H1 (cell line): ENCODE data around the gene RIBC2. TPM values are rescaled to one million over a fixed set of nuclear protein-coding genes. Genes with fewer than 3 reads are reported as not detected.
A peak's percentile ranks its signal among the peaks of the same experiment; 100 is the strongest.

Source experiments
- CTCF ChIA-PET: fragments of 300-600 bp; sonication (Branson Sonifier 250); formaldehyde crosslinking; loops from one replicate; lab custom pipeline; 2021; ENCODE audit not compliant: partially characterized antibody; lab: Charles Lee
- POLR2A ChIA-PET: fragments of 300-600 bp; sonication (Branson Sonifier 250); formaldehyde crosslinking; loops from one replicate; lab custom pipeline; 2021; ENCODE audit warnings: inconsistent platforms; ENCODE audit not compliant: partially characterized antibody; lab: Charles Lee
- DNase-seq, 2 experiments: peaks; one replicate each; pipeline versions ENCODE4 v3.0.0 to v3.0.0-alpha.2; 2010 to 2022; ENCODE audit warnings: low spot score in 2 of 2, low read depth in 1 of 2, mixed read lengths in 1 of 2
- FAIRE-seq: peaks from 2 replicates; lab custom pipeline; 2011; peaks lifted over from hg19 to GRCh38; lab: Jason Lieb, UNC
- H2AFZ ChIP-seq: 2 replicates; pipeline ENCODE4 v1.8.1; 2012; ENCODE audit warnings: low read length, inconsistent platforms
- H2AK5ac ChIP-seq: 2 replicates; pipeline ENCODE4 v1.6.1; 2013; ENCODE audit warnings: low read depth, low read length
- H2BK120ac ChIP-seq: replicated peaks from 2 replicates; pipeline ENCODE3; 2013; ENCODE audit warnings: low read depth, low read length, inconsistent platforms
- H2BK12ac ChIP-seq: 2 replicates; pipeline ENCODE4 v1.6.1; 2013; ENCODE audit warnings: low read depth, low read length
- H2BK15ac ChIP-seq: 2 replicates; pipeline ENCODE4 v1.6.1; 2013; ENCODE audit warnings: low read length
- H2BK20ac ChIP-seq: 2 replicates; pipeline ENCODE4 v1.6.1; 2013; ENCODE audit warnings: low read length
- H2BK5ac ChIP-seq: 2 replicates; pipeline ENCODE4 v1.6.1; 2013; ENCODE audit warnings: low read depth, low read length
- H3K14ac ChIP-seq: 2 replicates; pipeline ENCODE4 v1.6.1; 2013; ENCODE audit warnings: inconsistent platforms; ENCODE audit not compliant: insufficient read length
- H3K18ac ChIP-seq: 2 replicates; pipeline ENCODE4 v1.6.1; 2013; ENCODE audit warnings: low read length; ENCODE audit errors: extremely low read depth
- H3K23ac ChIP-seq: 2 replicates; pipeline ENCODE4 v1.6.1; 2013; ENCODE audit warnings: inconsistent platforms; ENCODE audit not compliant: insufficient read length
- H3K23me2 ChIP-seq: 2 replicates; pipeline ENCODE4 v1.6.1; 2013; ENCODE audit warnings: low read depth, low read length
- H3K27ac ChIP-seq: 2 replicates; pipeline ENCODE4 v1.6.1; 2011; ENCODE audit warnings: low read depth, low read length, inconsistent platforms
- H3K27me3 ChIP-seq, 4 experiments: replicated peaks in 1 of 4; 1 replicate in 1 of 4; 2 replicates in 3 of 4; pipeline versions ENCODE4 v1.6.1 to v1.8.1; 2011 to 2013; ENCODE audit warnings: low read length in 3 of 4, mild to moderate bottlenecking in 3 of 4, inconsistent platforms in 2 of 4, mixed read lengths in 2 of 4, moderate library complexity in 1 of 4; ENCODE audit not compliant: control insufficient read depth in 3 of 4, insufficient read depth in 3 of 4; ENCODE audit errors: extremely low read depth in 1 of 4
- H3K36me3 ChIP-seq, 4 experiments: 2 replicates each; pipeline versions ENCODE4 v1.6.1 to v1.8.1; 2011 to 2013; ENCODE audit warnings: mild to moderate bottlenecking in 4 of 4, low read length in 3 of 4, moderate library complexity in 2 of 4, control low read depth in 1 of 4, inconsistent platforms in 1 of 4; ENCODE audit not compliant: insufficient read depth in 4 of 4, control insufficient read depth in 2 of 4
- H3K4ac ChIP-seq: replicated peaks from 2 replicates; pipeline ENCODE3; 2013; ENCODE audit warnings: low read length, low read depth, mixed read lengths, inconsistent platforms; ENCODE audit not compliant: insufficient read length
- H3K4me1 ChIP-seq, 4 experiments: replicated peaks in 1 of 4; 1 replicate in 1 of 4; 2 replicates in 3 of 4; pipeline versions ENCODE4 v1.6.1 to v1.8.1; 2011 to 2013; ENCODE audit warnings: low read length in 3 of 4, inconsistent platforms in 2 of 4, mixed read lengths in 1 of 4; ENCODE audit not compliant: insufficient read depth in 4 of 4, control insufficient read depth in 3 of 4
- H3K4me2 ChIP-seq, 2 experiments: 2 replicates each; pipeline versions ENCODE4 v1.6.1 to v1.8.1; 2011 to 2013; ENCODE audit warnings: low read depth in 2 of 2, low read length in 2 of 2, control low read depth in 1 of 2, inconsistent platforms in 1 of 2, mild to moderate bottlenecking in 1 of 2; ENCODE audit not compliant: insufficient read depth in 1 of 2
- H3K4me3 ChIP-seq, 4 experiments: fragments of 200-600, 300-600 bp in 1 of 4; sonication (generic), shearing (Covaris generic), sonication (Bioruptor Twin) in 1 of 4; 2 replicates each; pipeline versions ENCODE4 v1.5.1 to v1.8.1; 2011 to 2016; ENCODE audit warnings: low read length in 4 of 4, low read depth in 3 of 4, control low read depth in 2 of 4, inconsistent platforms in 2 of 4, mild to moderate bottlenecking in 2 of 4, mixed read lengths in 1 of 4, moderate library complexity in 1 of 4; ENCODE audit not compliant: insufficient read depth in 2 of 4; ENCODE audit errors: extremely low read depth in 1 of 4
- H3K56ac ChIP-seq: replicated peaks from 2 replicates; pipeline ENCODE3; 2013; ENCODE audit warnings: low read depth, mild to moderate bottlenecking, mixed read lengths, low read length, inconsistent platforms; ENCODE audit not compliant: insufficient read length
- H3K79me1 ChIP-seq: 2 replicates; pipeline ENCODE4 v1.6.1; 2013; ENCODE audit warnings: low read depth, low read length, control low read depth
- H3K79me2 ChIP-seq, 2 experiments: 2 replicates each; pipeline versions ENCODE4 v1.6.1 to v1.8.1; 2012 to 2013; ENCODE audit warnings: low read length in 2 of 2, mild to moderate bottlenecking in 2 of 2, inconsistent platforms in 1 of 2; ENCODE audit not compliant: insufficient read depth in 2 of 2, control insufficient read depth in 1 of 2
- H3K9ac ChIP-seq, 4 experiments: replicated peaks in 1 of 4; 1 replicate in 1 of 4; 2 replicates in 3 of 4; pipeline versions ENCODE4 v1.6.1 to v1.8.1; 2011 to 2013; ENCODE audit warnings: low read depth in 3 of 4, low read length in 3 of 4, control low read depth in 2 of 4, mild to moderate bottlenecking in 2 of 4, moderate library complexity in 2 of 4, inconsistent platforms in 1 of 4; ENCODE audit errors: extremely low read depth in 1 of 4
- H3K9me3 ChIP-seq, 2 experiments: 2 replicates each; pipeline versions ENCODE4 v1.6.1 to v1.8.1; 2012 to 2013; ENCODE audit warnings: mild to moderate bottlenecking in 2 of 2, moderate library complexity in 2 of 2, control low read depth in 1 of 2, inconsistent platforms in 1 of 2, low read depth in 1 of 2, low read length in 1 of 2, mixed read lengths in 1 of 2; ENCODE audit not compliant: insufficient read depth in 2 of 2
- H4K20me1 ChIP-seq, 2 experiments: replicated peaks in 1 of 2; 2 replicates each; pipeline versions ENCODE3 to v1.8.1; 2011 to 2013; ENCODE audit warnings: inconsistent platforms in 2 of 2, low read length in 2 of 2, mild to moderate bottlenecking in 1 of 2; ENCODE audit not compliant: insufficient read depth in 2 of 2, control insufficient read depth in 1 of 2
- H4K5ac ChIP-seq: 2 replicates; pipeline ENCODE4 v1.6.1; 2013; ENCODE audit warnings: low read length, low read depth, mixed read lengths, inconsistent platforms; ENCODE audit not compliant: insufficient read length
- H4K8ac ChIP-seq: 2 replicates; pipeline ENCODE4 v1.8.0; 2013; ENCODE audit warnings: mild to moderate bottlenecking, moderate library complexity, low read length, inconsistent platforms; ENCODE audit not compliant: insufficient read depth; ENCODE audit errors: extremely low read depth
- H4K91ac ChIP-seq: replicated peaks from 2 replicates; pipeline ENCODE3; 2013; ENCODE audit warnings: low read length, mixed read lengths, inconsistent platforms; ENCODE audit not compliant: insufficient read length
- ATF2 ChIP-seq: IDR thresholded peaks from 2 replicates; pipeline ENCODE4 v1.6.1; 2012; ENCODE audit warnings: low read length, inconsistent platforms
- BACH1 ChIP-seq: IDR thresholded peaks from 2 replicates; pipeline ENCODE4 v1.6.1; 2012; ENCODE audit warnings: low read length, improper control_type of control experiment
- CTBP2 ChIP-seq: IDR thresholded peaks from 2 replicates; pipeline ENCODE4 v1.7.0; 2011; ENCODE audit warnings: borderline replicate concordance, mild to moderate bottlenecking, moderate library complexity, mixed read lengths, low read length; ENCODE audit not compliant: insufficient read depth, insufficient read length
- EZH2 ChIP-seq: fragments of 200-600 bp; sonication (generic); IDR thresholded peaks from 2 replicates; pipeline ENCODE4 v1.7.1; 2012; ENCODE audit warnings: low read depth, mild to moderate bottlenecking, moderate library complexity, low read length, inconsistent platforms; ENCODE audit not compliant: severe bottlenecking
- KDM5A ChIP-seq: fragments of 200-600 bp; IDR thresholded peaks from 2 replicates; pipeline ENCODE4 v1.7.1; 2012; ENCODE audit warnings: mild to moderate bottlenecking, low read length, inconsistent platforms, mixed read lengths
- POU5F1 ChIP-seq: IDR thresholded peaks from 2 replicates; pipeline ENCODE4 v1.6.1; 2011; ENCODE audit warnings: low read depth, mild to moderate bottlenecking, low read length, moderate library complexity
- SIN3A ChIP-seq, 2 experiments: IDR thresholded peaks in 1 of 2; conservative IDR thresholded peaks in 1 of 2; 2 replicates each; pipeline ENCODE4 v1.6.1; 2011 to 2012; ENCODE audit warnings: low read length in 2 of 2, improper control_type of control experiment in 1 of 2, low read depth in 1 of 2, mild to moderate bottlenecking in 1 of 2
- SIRT6 ChIP-seq: IDR thresholded peaks from one replicate; pipeline ENCODE4 v1.7.1; 2012; ENCODE audit warnings: low read length, inconsistent platforms
- SP4 ChIP-seq: IDR thresholded peaks from 2 replicates; pipeline ENCODE4 v1.6.1; 2012; ENCODE audit warnings: low read length, inconsistent platforms
- TAF1 ChIP-seq: IDR thresholded peaks from 2 replicates; pipeline ENCODE4 v1.6.1; 2011; ENCODE audit warnings: mild to moderate bottlenecking, low read depth, low read length
- TCF12 ChIP-seq: IDR thresholded peaks from 2 replicates; pipeline ENCODE4 v1.6.1; 2011; ENCODE audit warnings: low read depth, mild to moderate bottlenecking, low read length
- WGBS, 2 experiments: shearing (Covaris generic) in 1 of 2; methylation state at CpG; one replicate each; pipeline versions ENCODE4 v1.1.6 to v1.1.7; 2013 to 2015; ENCODE audit warnings: low lambda C conversion rate in 2 of 2, mixed read lengths in 2 of 2, inconsistent platforms in 1 of 2, low coverage in 1 of 2, missing lambda C conversion rate in 1 of 2; ENCODE audit not compliant: insufficient replicate concordance in 2 of 2, insufficient coverage in 1 of 2, insufficient read length in 1 of 2; ENCODE audit errors: extremely low coverage in 1 of 2, missing lambda C conversion rate in 1 of 2; 5-methylcytosine and 5-hydroxymethylcytosine counted together
- polyA plus RNA-seq, 7 experiments: library from polyadenylated mRNA; depleted of rRNA in 3 of 7; stranded (reverse) in 5 of 7; unstranded in 2 of 7; fragments of >200 nt in 5 of 7; fragments of 200-250 nt in 2 of 7; gene quantifications; 1 replicate in 5 of 7; 2 replicates in 1 of 7; 4 replicates in 1 of 7; pipeline versions ENCODE4 v1.2.1 to v1.2.3, GENCODE V29; 2011 to 2013; ENCODE audit warnings: missing spikeins in 2 of 7, mixed read lengths in 2 of 7
- total RNA-seq: library from RNA; stranded (reverse); fragmentation: NEBNext Ultra II Directional; extraction: Animal tissue kit (Norgen Biotek cat#: 25700); gene quantifications from 2 replicates; pipeline ENCODE4 v1.2.1, GENCODE V29; 2021

Gene RIBC2
- total and polyA plus RNA-seq, 2 of the 8 experiments (the other 6 are each of a cell fraction or from before 2014, with no cell fraction given) = 0.79 to 2.1 TPM

- Histone ChIP-seq H3K14ac (no peak overlapping the region), H2BK120ac (no peak overlapping the region), H4K91ac (peak overlapping the region; percentile 40), H3K9ac (no peak overlapping the region), H3K18ac (no peak overlapping the region; the same call in 1 of the 2 replicates), H2BK15ac (0 out of 2 replicates have a peak overlapping the region, but pooled peaks have one; percentile 81), H2AK5ac (no peak overlapping the region), H3K23me2 (no peaks in the 10 kb centered on the region), H3K9me3 (no peaks in the 10 kb centered on the region), H3K36me3 (no peaks in the 10 kb centered on the region), H2AFZ (no peak overlapping the region), H3K4me3 (no peak overlapping the region), H3K79me1 (peaks cover 3% of the 10 kb centered on the region; the same call in 1 of the 2 replicates), H4K8ac (no peak overlapping the region; the same call in 1 of the 2 replicates), H3K56ac (no peak overlapping the region), H4K5ac (no peak overlapping the region), H2BK5ac (no peak overlapping the region), H3K23ac (no peak overlapping the region), H2BK20ac (no peak overlapping the region), H3K79me2 (no peaks in the 10 kb centered on the region), H3K4ac (no peak overlapping the region), H2BK12ac (no peak overlapping the region), H4K20me1 (no peaks in the 10 kb centered on the region), H3K4me1 (peaks cover 0 to 2% (median 0%) of the 10 kb centered on the region in 4 experiments; a peak in 1 of 7 replicates), H3K4me2 (no peak overlapping the region), H3K27me3 (no peaks in the 10 kb centered on the region), H3K27ac (no peak overlapping the region)
- CTCF ChIA-PET = interaction anchor here (1.0 to 1.6 kb wide), 3 partner anchors 17 to 102 kb away, joined by 3 to 4 read pairs (median 3); no protein-coding TSS in a partner anchor
- FAIRE-seq = no peak
- no peak for DNase-seq
- WGBS, 2 experiments = 83% methylated on average over 13 of the region's 15 CpGs; no CpG with 5 or more reads in 1 of the 2 experiments
- POLR2A ChIA-PET = interaction anchor here (1.5 to 1.9 kb wide), 2 partner anchors 13 to 28 kb away, joined by 4 to 6 read pairs; no protein-coding TSS in a partner anchor
- TF ChIP-seq CTBP2 (no peak), SIRT6 (no peak), ATF2 (no peak), BACH1 (no peak), KDM5A (no peak), EZH2 (no peak), TAF1 (no peak), TCF12 (no peak), POU5F1 (no peak), SP4 (no peak), SIN3A (conservative IDR thresholded peaks at IDR 0.05 in 1 of 2, IDR thresholded peaks at IDR 0.05 in 1 of 2; ENCODE audit: low read depth in 1 of 2, low read length in 2 of 2) (no peak)
These were observed 62.5 kb downstream of the RIBC2 start for GRCh38 chr22:45475851-45476514.
